Measurements from ENCODE around the gene CMYA5. TPM values are rescaled to one million over a fixed set of nuclear protein-coding genes. Genes with fewer than 3 reads are reported as not detected.

CMYA5 gene
- total and polyA plus RNA-seq, 7 donors = 0.46 to 21.0 (median 5.2) TPM

DNA sequence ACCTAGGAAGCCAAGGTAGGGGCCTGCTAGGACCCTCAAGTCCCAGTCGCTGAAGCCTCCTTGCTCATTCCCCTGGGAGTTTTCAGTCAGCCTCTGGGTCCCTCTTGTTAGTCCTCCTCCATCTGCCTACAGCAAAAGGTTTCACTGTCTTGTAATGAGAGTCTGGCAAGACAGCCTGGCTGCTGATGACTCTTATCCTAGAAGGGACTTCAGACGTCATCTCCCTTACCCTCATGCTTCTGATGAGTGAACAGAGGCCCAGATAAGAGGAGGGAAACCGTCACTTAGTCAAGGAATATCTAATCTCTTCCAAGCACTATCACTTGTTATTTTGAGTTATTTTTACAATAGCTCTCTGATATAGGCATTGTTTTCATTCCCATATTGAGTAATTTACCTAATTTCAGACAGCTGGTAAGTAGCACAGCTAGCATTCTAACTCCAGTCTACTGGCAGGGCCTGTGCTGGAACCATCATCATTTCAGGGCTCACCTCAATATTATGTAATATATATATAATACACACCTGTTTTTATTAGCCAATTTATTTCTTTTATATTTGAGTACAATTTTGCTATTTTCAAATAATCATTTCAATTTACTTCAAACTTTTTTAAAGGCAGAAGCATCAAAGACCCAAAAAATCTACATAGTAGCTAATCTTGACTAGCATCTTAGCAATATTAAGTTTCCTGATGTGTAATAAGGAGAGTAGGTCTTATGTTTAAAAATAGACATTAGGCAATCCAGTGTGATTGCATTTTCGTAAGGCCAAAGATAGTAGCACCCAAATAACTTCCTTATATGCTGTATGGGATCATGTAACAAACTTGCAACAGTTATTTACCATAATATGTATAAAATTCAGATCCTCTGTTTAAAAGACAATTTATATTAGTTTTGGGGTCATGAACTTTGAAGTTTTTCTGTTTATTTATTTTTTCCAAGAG, 7.9 kb downstream of the CMYA5 start:
- intact Hi-C loops (cut with DNase I) = no loop called here
- Histone ChIP-seq H3K4me3 (no peak overlapping the region), H3K4me1 (no peaks in the 10 kb centered on the region), H3K27me3 (no peaks in the 10 kb centered on the region), H3K27ac (peak overlapping the region in 1 of 4 donors; percentile 11), H3K9me3 (no peaks in the 10 kb centered on the region), H3K36me3 (no peaks in the 10 kb centered on the region)
- WGBS, 2 donors = 83 to 86% methylated on average over 4 of the region's 4 CpGs
- TF ChIP-seq, protein P1, sequence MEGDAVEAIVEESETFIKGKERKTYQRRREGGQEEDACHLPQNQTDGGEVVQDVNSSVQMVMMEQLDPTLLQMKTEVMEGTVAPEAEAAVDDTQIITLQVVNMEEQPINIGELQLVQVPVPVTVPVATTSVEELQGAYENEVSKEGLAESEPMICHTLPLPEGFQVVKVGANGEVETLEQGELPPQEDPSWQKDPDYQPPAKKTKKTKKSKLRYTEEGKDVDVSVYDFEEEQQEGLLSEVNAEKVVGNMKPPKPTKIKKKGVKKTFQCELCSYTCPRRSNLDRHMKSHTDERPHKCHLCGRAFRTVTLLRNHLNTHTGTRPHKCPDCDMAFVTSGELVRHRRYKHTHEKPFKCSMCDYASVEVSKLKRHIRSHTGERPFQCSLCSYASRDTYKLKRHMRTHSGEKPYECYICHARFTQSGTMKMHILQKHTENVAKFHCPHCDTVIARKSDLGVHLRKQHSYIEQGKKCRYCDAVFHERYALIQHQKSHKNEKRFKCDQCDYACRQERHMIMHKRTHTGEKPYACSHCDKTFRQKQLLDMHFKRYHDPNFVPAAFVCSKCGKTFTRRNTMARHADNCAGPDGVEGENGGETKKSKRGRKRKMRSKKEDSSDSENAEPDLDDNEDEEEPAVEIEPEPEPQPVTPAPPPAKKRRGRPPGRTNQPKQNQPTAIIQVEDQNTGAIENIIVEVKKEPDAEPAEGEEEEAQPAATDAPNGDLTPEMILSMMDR (IDR thresholded peaks at IDR 0.05) = no peak
- no peak for TF ChIP-seq POLR2AphosphoS5 (IDR thresholded peaks at IDR 0.05)
- DNase-seq = no peak

- Histone ChIP-seq H3K4me3 (no peak overlapping the region), H3K27ac (no peak overlapping the region), H3K27me3 (no peaks in the 10 kb centered on the region), H3K36me3 (no peaks in the 10 kb centered on the region), H3K9me3 (no peaks in the 10 kb centered on the region), H3K4me1 (no peaks in the 10 kb centered on the region)
- no peak for DNase-seq
- intact Hi-C loops (cut with DNase I) = no loop called here
- 94 to 95% methylated on average over 4 of the region's 4 CpGs for WGBS, 2 donors
- no peak for TF ChIP-seq POLR2AphosphoS5 (IDR thresholded peaks at IDR 0.05)
- TF ChIP-seq, protein P1 (IDR thresholded peaks at IDR 0.05) = no peak
- no peak for TF ChIP-seq EP300 (IDR thresholded peaks at IDR 0.05)
These were observed 10.2 kb downstream of the CMYA5 start for GRCh38 chr5:79699763-79700400.

- no peak for TF ChIP-seq EP300 (IDR thresholded peaks at IDR 0.05)
- no peak for TF ChIP-seq POLR2AphosphoS5 (IDR thresholded peaks at IDR 0.05)
- TF ChIP-seq, protein P1 (IDR thresholded peaks at IDR 0.05) = peak in 2 of 4 experiments; percentile 11 to 36
- no peak for TF ChIP-seq POLR2A (IDR thresholded peaks at IDR 0.05)
- H3K4me3 ChIP-seq = no peak overlapping the region
- no peaks in the 10 kb centered on the region for H3K4me1 ChIP-seq
- no peak for DNase-seq
- H3K27ac ChIP-seq = no peak overlapping the region
- intact Hi-C loops (cut with DNase I) = no loop called here
- H3K36me3 ChIP-seq = no peaks in the 10 kb centered on the region
- no peaks in the 10 kb centered on the region for H3K27me3 ChIP-seq
- no peaks in the 10 kb centered on the region for H3K9me3 ChIP-seq
- WGBS, 2 donors = 34 to 44% methylated on average over 3 of the region's 3 CpGs
These were observed 13.2 kb downstream of the CMYA5 start for GRCh38 chr5:79702606-79703380.

DNA sequence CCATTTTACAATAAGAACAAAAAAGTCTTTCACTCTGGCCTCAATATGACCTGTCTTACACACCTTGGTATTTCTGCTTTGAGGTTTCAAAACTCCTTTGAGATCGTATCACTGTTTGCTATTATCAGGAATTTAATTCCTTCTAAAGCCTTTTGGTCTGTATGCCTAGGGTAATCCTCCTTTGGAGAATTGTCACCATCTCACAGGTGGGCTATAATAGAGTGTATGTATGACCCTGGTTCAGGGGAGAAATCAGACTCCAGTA, 13.7 kb downstream of the CMYA5 start:
- no peak for TF ChIP-seq POLR2AphosphoS5 (IDR thresholded peaks at IDR 0.05)
- 84 to 92% methylated on average over 1 of the region's 1 CpG for WGBS, 2 donors
- no peaks in the 10 kb centered on the region for H3K4me1 ChIP-seq
- H3K27me3 ChIP-seq = no peaks in the 10 kb centered on the region
- intact Hi-C loops (cut with DNase I) = no loop called here
- no peak overlapping the region for H3K27ac ChIP-seq
- H3K4me3 ChIP-seq = no peak overlapping the region
- DNase-seq = no peak
- H3K36me3 ChIP-seq = no peaks in the 10 kb centered on the region
- no peaks in the 10 kb centered on the region for H3K9me3 ChIP-seq

GRCh38 chr5:79704553-79704952, 14.9 kb downstream of the CMYA5 start:
- DNase-seq = no peak
- Histone ChIP-seq H3K27me3 (no peaks in the 10 kb centered on the region), H3K36me3 (no peaks in the 10 kb centered on the region), H3K27ac (no peak overlapping the region), H3K4me3 (no peak overlapping the region), H3K4me1 (no peaks in the 10 kb centered on the region), H3K9me3 (no peaks in the 10 kb centered on the region)
- TF ChIP-seq POLR2A (IDR thresholded peaks at IDR 0.05) (no peak), EP300 (IDR thresholded peaks at IDR 0.05) (no peak), POLR2AphosphoS5 (IDR thresholded peaks at IDR 0.05) (no peak)
- TF ChIP-seq, protein P1 (IDR thresholded peaks at IDR 0.05) = no peak
- intact Hi-C loops (cut with DNase I) = no loop called here
